GM23338 (cell line): ENCODE results near the gene SKA3. TPM values are rescaled to one million over a fixed set of nuclear protein-coding genes. Genes with fewer than 3 reads are reported as not detected.

ENCODE experiments used
- ATAC-seq: fragments of 200-7000 bp; cut with Tn5 transposase; 3 replicates; pipeline ENCODE4 v1.9.1; 2020
- DNase-seq: peaks from one replicate; pipeline ENCODE4 v3.0.0-alpha.2; 2015; ENCODE audit warnings: low spot score
- H2AFZ ChIP-seq: fragments of 200-600 bp; sonication (generic); 2 replicates; pipeline ENCODE4 v1.8.0; 2016; ENCODE audit warnings: antibody characterized with exemption, mild to moderate bottlenecking, moderate library complexity
- H3F3A ChIP-seq: fragments of 200-600 bp; sonication (generic); replicated peaks from 2 replicates; pipeline ENCODE4 v1.8.0; 2017; ENCODE audit warnings: antibody characterized with exemption, mixed run types, low read depth
- H3K27ac ChIP-seq: fragments of 200-600 bp; sonication (generic); 2 replicates; pipeline ENCODE4 v1.6.1; 2016; ENCODE audit warnings: low read depth
- H3K27me3 ChIP-seq: fragments of 200-600 bp; sonication (generic); 2 replicates; pipeline ENCODE4 v1.8.0; 2016; ENCODE audit warnings: mild to moderate bottlenecking, mixed run types, moderate library complexity; ENCODE audit not compliant: insufficient read depth
- H3K36me3 ChIP-seq: fragments of 200-600 bp; sonication (generic); 2 replicates; pipeline ENCODE4 v1.8.0; 2016; ENCODE audit warnings: mild to moderate bottlenecking; ENCODE audit not compliant: insufficient read depth
- H3K4me1 ChIP-seq: fragments of 200-600 bp; sonication (generic); 2 replicates; pipeline ENCODE4 v1.8.0; 2016; ENCODE audit warnings: mild to moderate bottlenecking, moderate library complexity; ENCODE audit not compliant: insufficient read depth
- H3K4me2 ChIP-seq: fragments of 200-600 bp; sonication (generic); 2 replicates; pipeline ENCODE4 v1.7.1; 2017; ENCODE audit warnings: mixed run types
- H3K4me3 ChIP-seq: fragments of 200-600 bp; sonication (generic); 2 replicates; pipeline ENCODE4 v1.6.1; 2016; ENCODE audit warnings: mixed run types
- H3K79me2 ChIP-seq: fragments of 200-600 bp; sonication (generic); replicated peaks from 2 replicates; pipeline ENCODE4 v1.8.0; 2017; ENCODE audit warnings: mild to moderate bottlenecking; ENCODE audit not compliant: insufficient read depth
- H3K9me2 ChIP-seq: fragments of 200-600 bp; sonication (generic); 2 replicates; pipeline ENCODE4 v1.8.0; 2017; ENCODE audit not compliant: insufficient read depth
- H4K20me1 ChIP-seq: fragments of 200-600 bp; sonication (generic); replicated peaks from 2 replicates; pipeline ENCODE4 v1.8.0; 2017; ENCODE audit warnings: mild to moderate bottlenecking; ENCODE audit not compliant: insufficient read depth
- H3K27ac Mint-ChIP-seq: 2 replicates; pipeline ENCODE4 v1.8.0; 2020; ENCODE audit warnings: inconsistent platforms, mild to moderate bottlenecking, moderate library complexity, mixed read lengths
- H3K27me3 Mint-ChIP-seq: 3 replicates; pipeline ENCODE4 v1.8.0; 2022; ENCODE audit warnings: low read depth, mild to moderate bottlenecking, moderate library complexity, mixed read lengths, inconsistent platforms; ENCODE audit not compliant: insufficient read depth, poor library complexity
- H3K36me3 Mint-ChIP-seq: 3 replicates; pipeline ENCODE4 v1.8.0; 2021; ENCODE audit warnings: low read depth, mild to moderate bottlenecking, inconsistent platforms, moderate library complexity, mixed read lengths
- H3K4me1 Mint-ChIP-seq: 3 replicates; pipeline ENCODE4 v1.8.0; 2020; ENCODE audit warnings: mild to moderate bottlenecking, inconsistent platforms, mixed read lengths
- H3K4me3 Mint-ChIP-seq: 3 replicates; pipeline ENCODE4 v1.8.0; 2021; ENCODE audit warnings: moderate library complexity, mild to moderate bottlenecking, inconsistent platforms, mixed read lengths
- H3K9me3 Mint-ChIP-seq: 3 replicates; pipeline ENCODE4 v1.8.0; 2020; ENCODE audit warnings: moderate library complexity, mild to moderate bottlenecking, inconsistent platforms, mixed read lengths
- CREB1 ChIP-seq: fragments of 250-450 bp; sonication (Bioruptor Pico); IDR thresholded peaks from 2 replicates; pipeline ENCODE4 v1.5.0; 2020; ENCODE audit warnings: low read depth, mild to moderate bottlenecking, moderate library complexity
- EZH2 ChIP-seq: fragments of 200-600 bp; sonication (generic); IDR thresholded peaks from one replicate; pipeline ENCODE4 v1.8.0; 2017; ENCODE audit warnings: antibody characterized with exemption, mild to moderate bottlenecking, low read depth; ENCODE audit not compliant: unreplicated experiment
- EZH2phosphoT487 ChIP-seq: fragments of 200-600 bp; sonication (generic); IDR thresholded peaks from one replicate; pipeline ENCODE4 v1.8.1; 2018; ENCODE audit warnings: antibody characterized with exemption; ENCODE audit not compliant: unreplicated experiment
- JUNB ChIP-seq: IDR thresholded peaks from one replicate; pipeline ENCODE4 v1.6.1; 2016; ENCODE audit warnings: antibody characterized with exemption; ENCODE audit not compliant: unreplicated experiment
- NANOG ChIP-seq: IDR thresholded peaks from 2 replicates; pipeline ENCODE4 v1.6.1; 2016; ENCODE audit warnings: antibody characterized with exemption, borderline replicate concordance
- POLR2AphosphoS5 ChIP-seq: IDR thresholded peaks from 2 replicates; pipeline ENCODE4 v1.6.1; 2016; ENCODE audit warnings: antibody characterized with exemption, low read depth
- STAT1 ChIP-seq: IDR thresholded peaks from one replicate; pipeline ENCODE4 v1.6.1; 2016; ENCODE audit warnings: antibody characterized with exemption; ENCODE audit not compliant: unreplicated experiment
- ZNF114 ChIP-seq: fragments of 250-450 bp; sonication (Bioruptor Pico); IDR thresholded peaks from 2 replicates; pipeline ENCODE4 v1.5.0; 2020; ENCODE audit warnings: mild to moderate bottlenecking, moderate library complexity
- polyA plus RNA-seq: library from polyadenylated mRNA; unstranded; fragments of >200 nt; fragmentation: Nextera tagmentation; extraction: Ambion mirVana; gene quantifications from 2 replicates; pipeline ENCODE4 v1.2.1, GENCODE V29; 2016
- total RNA-seq: library from RNA; depleted of rRNA; stranded (reverse); fragments of >200 nt; shearing (Covaris generic); gene quantifications from 2 replicates; pipeline ENCODE4 v1.2.3, GENCODE V29; 2014
- TF ChIP-seq, protein P1 (sequence below): IDR thresholded peaks from one replicate; pipeline ENCODE4 v1.6.1; 2018; ENCODE audit warnings: antibody characterized with exemption; ENCODE audit not compliant: unreplicated experiment
- TF ChIP-seq, protein P2 (sequence below): fragments of 250-450 bp; sonication (Bioruptor Pico); IDR thresholded peaks from 2 replicates; pipeline ENCODE4 v1.5.0; 2020; ENCODE audit warnings: mild to moderate bottlenecking, moderate library complexity
- TF ChIP-seq, protein P3 (sequence below), 2 experiments: fragments of 200-600 bp in 1 of 2; sonication (generic) in 1 of 2; conservative IDR thresholded peaks; 2 replicates each; pipeline versions ENCODE4 v1.5.1 to v1.6.1; 2016 to 2017; ENCODE audit warnings: antibody characterized with exemption in 2 of 2, low read depth in 2 of 2, mild to moderate bottlenecking in 2 of 2, moderate library complexity in 1 of 2

The SKA3 gene
- total and polyA plus RNA-seq, 2 experiments from 2014 or later, result 65.9 to 179 TPM

DNA sequence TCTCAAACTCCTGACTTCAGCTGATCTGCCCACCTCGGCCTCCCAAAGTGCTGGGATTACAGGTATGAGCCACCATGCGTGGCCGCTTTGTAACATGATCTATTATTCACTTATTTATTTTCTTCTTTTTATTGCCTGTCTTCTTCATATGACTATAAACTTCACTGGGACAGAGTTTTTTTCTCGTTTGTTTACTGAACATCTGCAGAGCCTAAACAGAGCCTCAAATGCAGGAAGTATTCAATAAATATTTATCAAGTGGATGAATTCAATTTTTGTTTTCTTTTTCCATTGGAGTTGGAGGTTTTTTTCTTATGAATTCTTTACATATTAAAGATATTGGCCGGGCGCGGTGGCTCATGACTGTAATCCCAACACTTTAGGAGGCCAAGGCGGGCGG lies 54.7 kb downstream of the SKA3 start:
- peaks cover 10% of the 10 kb centered on the region for H3F3A ChIP-seq
- H2AFZ ChIP-seq, result no peak overlapping the region
- H3K4me3 Mint-ChIP-seq, result no peak overlapping the region
- H3K27me3 ChIP-seq, result no peaks in the 10 kb centered on the region
- no peak overlapping the region for H3K4me3 ChIP-seq
- no peaks in the 10 kb centered on the region for H3K79me2 ChIP-seq
- H3K36me3 Mint-ChIP-seq, result peaks cover 12% of the 10 kb centered on the region; the same call in 2 of the 3 replicates
- ATAC-seq (no peak), DNase-seq (no peak)
- H4K20me1 ChIP-seq, result no peaks in the 10 kb centered on the region
- H3K9me2 ChIP-seq, result no peaks in the 10 kb centered on the region; the same call in 1 of the 2 replicates
- no peaks in the 10 kb centered on the region for H3K36me3 ChIP-seq
- H3K27ac Mint-ChIP-seq, result no peak overlapping the region
- TF ChIP-seq JUNB, result no peak
- TF ChIP-seq EZH2, result no peak
- TF ChIP-seq, protein P1, sequence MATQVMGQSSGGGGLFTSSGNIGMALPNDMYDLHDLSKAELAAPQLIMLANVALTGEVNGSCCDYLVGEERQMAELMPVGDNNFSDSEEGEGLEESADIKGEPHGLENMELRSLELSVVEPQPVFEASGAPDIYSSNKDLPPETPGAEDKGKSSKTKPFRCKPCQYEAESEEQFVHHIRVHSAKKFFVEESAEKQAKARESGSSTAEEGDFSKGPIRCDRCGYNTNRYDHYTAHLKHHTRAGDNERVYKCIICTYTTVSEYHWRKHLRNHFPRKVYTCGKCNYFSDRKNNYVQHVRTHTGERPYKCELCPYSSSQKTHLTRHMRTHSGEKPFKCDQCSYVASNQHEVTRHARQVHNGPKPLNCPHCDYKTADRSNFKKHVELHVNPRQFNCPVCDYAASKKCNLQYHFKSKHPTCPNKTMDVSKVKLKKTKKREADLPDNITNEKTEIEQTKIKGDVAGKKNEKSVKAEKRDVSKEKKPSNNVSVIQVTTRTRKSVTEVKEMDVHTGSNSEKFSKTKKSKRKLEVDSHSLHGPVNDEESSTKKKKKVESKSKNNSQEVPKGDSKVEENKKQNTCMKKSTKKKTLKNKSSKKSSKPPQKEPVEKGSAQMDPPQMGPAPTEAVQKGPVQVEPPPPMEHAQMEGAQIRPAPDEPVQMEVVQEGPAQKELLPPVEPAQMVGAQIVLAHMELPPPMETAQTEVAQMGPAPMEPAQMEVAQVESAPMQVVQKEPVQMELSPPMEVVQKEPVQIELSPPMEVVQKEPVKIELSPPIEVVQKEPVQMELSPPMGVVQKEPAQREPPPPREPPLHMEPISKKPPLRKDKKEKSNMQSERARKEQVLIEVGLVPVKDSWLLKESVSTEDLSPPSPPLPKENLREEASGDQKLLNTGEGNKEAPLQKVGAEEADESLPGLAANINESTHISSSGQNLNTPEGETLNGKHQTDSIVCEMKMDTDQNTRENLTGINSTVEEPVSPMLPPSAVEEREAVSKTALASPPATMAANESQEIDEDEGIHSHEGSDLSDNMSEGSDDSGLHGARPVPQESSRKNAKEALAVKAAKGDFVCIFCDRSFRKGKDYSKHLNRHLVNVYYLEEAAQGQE, result no peak
- TF ChIP-seq ZNF114 (CRISPR knock-in tag), result no peak
- no peak for TF ChIP-seq STAT1
- no peak for TF ChIP-seq EZH2phosphoT487
- TF ChIP-seq, protein P2, sequence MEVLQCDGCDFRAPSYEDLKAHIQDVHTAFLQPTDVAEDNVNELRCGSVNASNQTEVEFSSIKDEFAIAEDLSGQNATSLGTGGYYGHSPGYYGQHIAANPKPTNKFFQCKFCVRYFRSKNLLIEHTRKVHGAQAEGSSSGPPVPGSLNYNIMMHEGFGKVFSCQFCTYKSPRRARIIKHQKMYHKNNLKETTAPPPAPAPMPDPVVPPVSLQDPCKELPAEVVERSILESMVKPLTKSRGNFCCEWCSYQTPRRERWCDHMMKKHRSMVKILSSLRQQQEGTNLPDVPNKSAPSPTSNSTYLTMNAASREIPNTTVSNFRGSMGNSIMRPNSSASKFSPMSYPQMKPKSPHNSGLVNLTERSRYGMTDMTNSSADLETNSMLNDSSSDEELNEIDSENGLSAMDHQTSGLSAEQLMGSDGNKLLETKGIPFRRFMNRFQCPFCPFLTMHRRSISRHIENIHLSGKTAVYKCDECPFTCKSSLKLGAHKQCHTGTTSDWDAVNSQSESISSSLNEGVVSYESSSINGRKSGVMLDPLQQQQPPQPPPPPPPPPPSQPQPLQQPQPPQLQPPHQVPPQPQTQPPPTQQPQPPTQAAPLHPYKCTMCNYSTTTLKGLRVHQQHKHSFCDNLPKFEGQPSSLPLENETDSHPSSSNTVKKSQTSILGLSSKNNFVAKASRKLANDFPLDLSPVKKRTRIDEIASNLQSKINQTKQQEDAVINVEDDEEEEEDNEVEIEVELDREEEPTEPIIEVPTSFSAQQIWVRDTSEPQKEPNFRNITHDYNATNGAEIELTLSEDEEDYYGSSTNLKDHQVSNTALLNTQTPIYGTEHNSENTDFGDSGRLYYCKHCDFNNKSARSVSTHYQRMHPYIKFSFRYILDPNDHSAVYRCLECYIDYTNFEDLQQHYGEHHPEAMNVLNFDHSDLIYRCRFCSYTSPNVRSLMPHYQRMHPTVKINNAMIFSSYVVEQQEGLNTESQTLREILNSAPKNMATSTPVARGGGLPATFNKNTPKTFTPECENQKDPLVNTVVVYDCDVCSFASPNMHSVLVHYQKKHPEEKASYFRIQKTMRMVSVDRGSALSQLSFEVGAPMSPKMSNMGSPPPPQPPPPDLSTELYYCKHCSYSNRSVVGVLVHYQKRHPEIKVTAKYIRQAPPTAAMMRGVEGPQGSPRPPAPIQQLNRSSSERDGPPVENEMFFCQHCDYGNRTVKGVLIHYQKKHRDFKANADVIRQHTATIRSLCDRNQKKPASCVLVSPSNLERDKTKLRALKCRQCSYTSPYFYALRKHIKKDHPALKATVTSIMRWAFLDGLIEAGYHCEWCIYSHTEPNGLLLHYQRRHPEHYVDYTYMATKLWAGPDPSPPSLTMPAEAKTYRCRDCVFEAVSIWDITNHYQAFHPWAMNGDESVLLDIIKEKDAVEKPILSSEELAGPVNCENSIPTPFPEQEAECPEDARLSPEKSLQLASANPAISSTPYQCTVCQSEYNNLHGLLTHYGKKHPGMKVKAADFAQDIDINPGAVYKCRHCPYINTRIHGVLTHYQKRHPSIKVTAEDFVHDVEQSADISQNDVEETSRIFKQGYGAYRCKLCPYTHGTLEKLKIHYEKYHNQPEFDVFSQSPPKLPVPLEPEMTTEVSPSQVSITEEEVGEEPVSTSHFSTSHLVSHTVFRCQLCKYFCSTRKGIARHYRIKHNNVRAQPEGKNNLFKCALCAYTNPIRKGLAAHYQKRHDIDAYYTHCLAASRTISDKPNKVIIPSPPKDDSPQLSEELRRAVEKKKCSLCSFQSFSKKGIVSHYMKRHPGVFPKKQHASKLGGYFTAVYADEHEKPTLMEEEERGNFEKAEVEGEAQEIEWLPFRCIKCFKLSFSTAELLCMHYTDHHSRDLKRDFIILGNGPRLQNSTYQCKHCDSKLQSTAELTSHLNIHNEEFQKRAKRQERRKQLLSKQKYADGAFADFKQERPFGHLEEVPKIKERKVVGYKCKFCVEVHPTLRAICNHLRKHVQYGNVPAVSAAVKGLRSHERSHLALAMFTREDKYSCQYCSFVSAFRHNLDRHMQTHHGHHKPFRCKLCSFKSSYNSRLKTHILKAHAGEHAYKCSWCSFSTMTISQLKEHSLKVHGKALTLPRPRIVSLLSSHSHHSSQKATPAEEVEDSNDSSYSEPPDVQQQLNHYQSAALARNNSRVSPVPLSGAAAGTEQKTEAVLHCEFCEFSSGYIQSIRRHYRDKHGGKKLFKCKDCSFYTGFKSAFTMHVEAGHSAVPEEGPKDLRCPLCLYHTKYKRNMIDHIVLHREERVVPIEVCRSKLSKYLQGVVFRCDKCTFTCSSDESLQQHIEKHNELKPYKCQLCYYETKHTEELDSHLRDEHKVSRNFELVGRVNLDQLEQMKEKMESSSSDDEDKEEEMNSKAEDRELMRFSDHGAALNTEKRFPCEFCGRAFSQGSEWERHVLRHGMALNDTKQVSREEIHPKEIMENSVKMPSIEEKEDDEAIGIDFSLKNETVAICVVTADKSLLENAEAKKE (CRISPR knock-in tag), result no peak
- TF ChIP-seq, protein P3, sequence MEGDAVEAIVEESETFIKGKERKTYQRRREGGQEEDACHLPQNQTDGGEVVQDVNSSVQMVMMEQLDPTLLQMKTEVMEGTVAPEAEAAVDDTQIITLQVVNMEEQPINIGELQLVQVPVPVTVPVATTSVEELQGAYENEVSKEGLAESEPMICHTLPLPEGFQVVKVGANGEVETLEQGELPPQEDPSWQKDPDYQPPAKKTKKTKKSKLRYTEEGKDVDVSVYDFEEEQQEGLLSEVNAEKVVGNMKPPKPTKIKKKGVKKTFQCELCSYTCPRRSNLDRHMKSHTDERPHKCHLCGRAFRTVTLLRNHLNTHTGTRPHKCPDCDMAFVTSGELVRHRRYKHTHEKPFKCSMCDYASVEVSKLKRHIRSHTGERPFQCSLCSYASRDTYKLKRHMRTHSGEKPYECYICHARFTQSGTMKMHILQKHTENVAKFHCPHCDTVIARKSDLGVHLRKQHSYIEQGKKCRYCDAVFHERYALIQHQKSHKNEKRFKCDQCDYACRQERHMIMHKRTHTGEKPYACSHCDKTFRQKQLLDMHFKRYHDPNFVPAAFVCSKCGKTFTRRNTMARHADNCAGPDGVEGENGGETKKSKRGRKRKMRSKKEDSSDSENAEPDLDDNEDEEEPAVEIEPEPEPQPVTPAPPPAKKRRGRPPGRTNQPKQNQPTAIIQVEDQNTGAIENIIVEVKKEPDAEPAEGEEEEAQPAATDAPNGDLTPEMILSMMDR (conservative IDR thresholded peaks at IDR 0.05; ENCODE audit: low read depth in 2 of 2), result no peak
- no peak for TF ChIP-seq POLR2AphosphoS5
- no peak for TF ChIP-seq CREB1 (CRISPR knock-in tag)
- TF ChIP-seq NANOG, result no peak
- H3K4me1 Mint-ChIP-seq, result peaks cover 34% of the 10 kb centered on the region
- peaks cover 10% of the 10 kb centered on the region for H3K27me3 Mint-ChIP-seq
- H3K4me2 ChIP-seq, result no peak overlapping the region
- H3K4me1 ChIP-seq, result peaks cover 20% of the 10 kb centered on the region
- H3K9me3 Mint-ChIP-seq, result peaks cover 17% of the 10 kb centered on the region
- peak overlapping the region; percentile 23; the same call in 1 of the 2 replicates for H3K27ac ChIP-seq
